ENCODE measurements around the gene PHF14. TPM values are rescaled to one million over a fixed set of nuclear protein-coding genes. Genes with fewer than 3 reads are reported as not detected.

PHF14 gene
- total RNA-seq, 1 donor from 2014 or later, result 43.6 TPM

- no peak for DNase-seq (ENCODE audit: low read depth)
Observed at GRCh38 chr7:11207565-11207964, 233.9 kb downstream of the PHF14 start.

DNA sequence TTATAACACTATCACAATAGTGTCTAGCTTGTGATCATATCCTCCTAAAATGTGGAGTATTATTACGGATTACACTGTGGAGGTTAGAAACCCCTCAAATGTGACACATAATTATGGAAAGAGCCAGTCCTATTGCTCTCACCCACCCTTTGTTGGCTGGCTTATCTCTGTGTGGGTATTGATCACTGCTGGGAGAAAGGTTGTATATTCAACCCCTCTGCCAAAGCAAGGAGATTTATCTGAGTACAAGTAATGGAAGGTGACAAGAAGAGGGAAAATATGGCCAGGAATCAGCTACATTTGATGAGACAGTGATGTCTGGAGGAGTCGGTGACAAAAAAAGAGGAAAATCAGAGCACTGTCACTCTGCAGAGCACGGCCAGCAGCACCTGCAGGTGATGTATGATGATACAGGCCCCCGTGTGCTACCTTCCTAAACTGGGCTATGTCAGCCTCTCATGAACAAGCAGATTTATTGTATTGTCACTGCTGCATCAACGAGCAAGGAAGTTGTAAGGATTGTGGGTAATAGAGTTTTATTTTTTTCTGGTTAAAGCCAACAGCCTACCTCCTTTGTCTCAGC, 235.3 kb downstream of the PHF14 start:
- no peak for DNase-seq (ENCODE audit: low read depth)

GRCh38 chr7:11210374-11210773, 236.7 kb downstream of the PHF14 start:
- no peak for DNase-seq (ENCODE audit: low read depth)

- DNase-seq (ENCODE audit: low read depth), result peak; percentile 60
Observed at GRCh38 chr7:11212080-11212711, 238.5 kb downstream of the PHF14 start.

DNA sequence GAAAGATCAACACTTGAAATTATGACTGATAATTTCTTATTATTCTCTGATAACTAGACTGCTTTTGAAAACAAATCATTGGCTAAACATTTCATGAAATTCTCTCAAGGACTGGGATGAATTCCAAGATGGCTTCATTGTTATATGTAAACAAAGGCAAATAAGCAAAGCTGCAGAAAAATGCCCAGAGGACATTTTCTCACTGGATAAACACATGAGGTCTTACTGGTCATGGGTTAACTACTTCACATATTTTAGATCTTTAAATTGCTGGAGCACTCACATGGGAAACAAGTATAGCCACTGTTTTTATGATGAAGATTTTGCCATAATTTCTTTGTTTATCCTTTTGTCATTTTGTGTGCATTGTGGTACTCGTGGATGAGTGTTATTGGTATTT, 239.1 kb downstream of the PHF14 start:
- DNase-seq (ENCODE audit: low read depth), result peak; percentile 64

- no peak for DNase-seq (ENCODE audit: low read depth)
Observed at GRCh38 chr7:11213266-11213665, 239.6 kb downstream of the PHF14 start.

GRCh38 chr7:11216276-11216675, 242.6 kb downstream of the PHF14 start:
- DNase-seq (ENCODE audit: low read depth), result no peak

DNA sequence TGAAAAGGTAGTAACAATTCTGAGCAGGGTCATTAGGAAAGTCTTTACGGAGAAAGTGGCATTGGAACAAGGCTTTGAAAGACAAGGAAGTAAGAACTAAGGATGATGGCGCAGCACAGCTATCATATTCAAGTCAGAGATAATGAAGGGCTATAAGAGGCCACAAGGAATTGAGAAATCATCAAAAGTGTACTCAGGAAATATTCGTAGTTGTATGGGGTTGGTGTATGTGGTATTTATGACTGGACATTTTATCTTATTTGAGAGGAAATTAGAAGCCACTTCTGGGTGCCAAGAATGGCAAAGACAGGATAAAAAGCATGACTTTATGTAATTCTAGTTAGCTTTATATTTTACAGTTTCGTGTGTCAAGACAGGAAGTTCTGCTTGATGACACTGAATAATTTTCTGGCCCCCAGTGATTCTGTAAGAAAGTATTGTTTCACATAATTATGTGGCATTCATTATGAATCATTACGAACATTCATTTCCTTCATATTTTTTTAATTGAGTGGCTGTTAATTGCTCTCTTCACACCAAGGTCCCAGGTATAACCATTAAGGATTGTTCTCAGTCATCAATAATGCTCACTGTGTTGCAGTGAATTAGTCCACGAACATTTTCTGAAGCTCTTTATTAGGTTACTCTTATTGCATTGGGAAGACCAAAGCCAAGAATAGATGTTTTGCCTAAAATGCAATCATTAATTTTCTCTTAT, 244.3 kb downstream of the PHF14 start:
- DNase-seq (ENCODE audit: low read depth), result no peak
